Smooth muscle cell (in vitro differentiated cells): ENCODE results near the gene MTHFR. TPM values are rescaled to one million over a fixed set of nuclear protein-coding genes. Genes with fewer than 3 reads are reported as not detected.

ENCODE experiments used
- DNase-seq: peaks from one replicate; lab custom pipeline; 2025; ENCODE audit not compliant: unreplicated experiment; lab: John Stamatoyannopoulos, UW
- H2AFZ ChIP-seq: fragments of 200-600 bp; sonication (generic); 2 replicates; pipeline ENCODE4 v1.6.0; 2016; ENCODE audit warnings: antibody characterized with exemption, low read depth, mild to moderate bottlenecking
- H3F3A ChIP-seq: fragments of 200-600 bp; sonication (generic); 2 replicates; pipeline ENCODE4 v1.6.0; 2017; ENCODE audit warnings: antibody characterized with exemption, low read depth
- H3K27ac ChIP-seq: fragments of 200-600 bp; sonication (generic); 2 replicates; pipeline ENCODE4 v1.5.1; 2016; ENCODE audit warnings: low read depth, mild to moderate bottlenecking
- H3K27me3 ChIP-seq: fragments of 200-600 bp; sonication (generic); 2 replicates; pipeline ENCODE4 v1.6.1; 2016; ENCODE audit warnings: low read depth, mild to moderate bottlenecking
- H3K36me3 ChIP-seq: fragments of 200-600 bp; sonication (generic); 2 replicates; pipeline ENCODE4 v1.5.1; 2016; ENCODE audit warnings: low read depth
- H3K4me1 ChIP-seq: fragments of 200-600 bp; sonication (generic); 2 replicates; pipeline ENCODE4 v1.5.1; 2016; ENCODE audit warnings: low read depth
- H3K4me2 ChIP-seq: fragments of 200-600 bp; sonication (generic); 2 replicates; pipeline ENCODE4 v1.6.0; 2016; ENCODE audit warnings: mild to moderate bottlenecking
- H3K4me3 ChIP-seq: fragments of 200-600 bp; sonication (generic); 2 replicates; pipeline ENCODE4 v1.5.1; 2016; ENCODE audit warnings: mild to moderate bottlenecking
- H3K79me2 ChIP-seq: fragments of 200-600 bp; sonication (generic); 2 replicates; pipeline ENCODE4 v1.6.0; 2016; ENCODE audit warnings: low read depth, mild to moderate bottlenecking
- H3K9ac ChIP-seq: fragments of 200-600 bp; sonication (generic); 2 replicates; pipeline ENCODE4 v1.6.0; 2016; ENCODE audit warnings: low read depth
- H3K9me3 ChIP-seq: fragments of 200-600 bp; sonication (generic); replicated peaks from 2 replicates; pipeline ENCODE4 v1.5.1; 2016; ENCODE audit warnings: low read depth
- H4K20me1 ChIP-seq: fragments of 200-600 bp; sonication (generic); 2 replicates; pipeline ENCODE4 v1.6.0; 2016; ENCODE audit warnings: low read depth
- CTCF ChIP-seq: fragments of 200-600 bp; sonication (generic); IDR thresholded peaks from 2 replicates; pipeline ENCODE4 v1.5.1; 2017; ENCODE audit warnings: borderline replicate concordance, mild to moderate bottlenecking, antibody characterized with exemption; ENCODE audit not compliant: insufficient read depth, poor library complexity, severe bottlenecking
- WGBS: methylation state at CpG from one replicate; pipeline ENCODE4 v1.1.7; 2016; ENCODE audit warnings: low lambda C conversion rate; 5-methylcytosine and 5-hydroxymethylcytosine counted together
- polyA plus RNA-seq: library from polyadenylated mRNA; unstranded; fragments of >200 nt; fragmentation: Nextera tagmentation; extraction: Ambion mirVana; gene quantifications from 2 replicates; pipeline ENCODE4 v1.2.1, GENCODE V29; 2016
- total RNA-seq: library from RNA; depleted of rRNA; stranded (reverse); fragments of >200 nt; gene quantifications from 2 replicates; pipeline ENCODE4 v1.2.3, GENCODE V29; 2014

The MTHFR gene
- total and polyA plus RNA-seq, 2 experiments from 2014 or later = 6.1 to 15.2 TPM

DNA sequence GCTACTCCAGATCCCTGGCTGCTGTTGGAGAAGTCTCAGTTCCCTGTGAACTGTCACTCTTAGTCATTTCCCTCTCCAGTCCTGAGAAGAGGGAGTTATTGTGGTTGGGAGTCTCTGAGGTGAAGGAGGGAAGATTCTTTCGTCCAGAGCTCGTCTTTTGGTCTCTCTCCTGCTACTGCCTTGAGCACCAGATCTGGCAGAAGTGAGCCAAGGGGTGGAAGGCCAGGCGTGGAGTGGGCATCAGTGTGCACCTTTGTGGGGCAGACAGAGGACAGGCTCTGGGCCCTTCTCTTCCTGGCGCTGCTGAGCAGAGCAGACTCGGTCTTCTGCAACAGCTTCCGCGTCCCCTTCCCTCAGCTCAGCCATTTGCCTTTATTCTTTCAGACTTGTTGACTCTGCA lies 19.4 kb upstream of the MTHFR start:
- H3F3A ChIP-seq = no peaks in the 10 kb centered on the region
- DNase-seq = no peak
- TF ChIP-seq CTCF = no peak
- H3K27me3 ChIP-seq = no peaks in the 10 kb centered on the region
- H3K9me3 ChIP-seq = no peaks in the 10 kb centered on the region
- no peak overlapping the region for H3K4me2 ChIP-seq
- H3K4me3 ChIP-seq = no peak overlapping the region
- H4K20me1 ChIP-seq = no peaks in the 10 kb centered on the region
- H3K9ac ChIP-seq = no peak overlapping the region
- no peaks in the 10 kb centered on the region for H3K4me1 ChIP-seq
- no peaks in the 10 kb centered on the region for H3K79me2 ChIP-seq
- no peak overlapping the region for H3K27ac ChIP-seq
- no peak overlapping the region for H2AFZ ChIP-seq
- 97% methylated on average over 7 of the region's 7 CpGs for WGBS
- peaks cover 3% of the 10 kb centered on the region for H3K36me3 ChIP-seq

DNA sequence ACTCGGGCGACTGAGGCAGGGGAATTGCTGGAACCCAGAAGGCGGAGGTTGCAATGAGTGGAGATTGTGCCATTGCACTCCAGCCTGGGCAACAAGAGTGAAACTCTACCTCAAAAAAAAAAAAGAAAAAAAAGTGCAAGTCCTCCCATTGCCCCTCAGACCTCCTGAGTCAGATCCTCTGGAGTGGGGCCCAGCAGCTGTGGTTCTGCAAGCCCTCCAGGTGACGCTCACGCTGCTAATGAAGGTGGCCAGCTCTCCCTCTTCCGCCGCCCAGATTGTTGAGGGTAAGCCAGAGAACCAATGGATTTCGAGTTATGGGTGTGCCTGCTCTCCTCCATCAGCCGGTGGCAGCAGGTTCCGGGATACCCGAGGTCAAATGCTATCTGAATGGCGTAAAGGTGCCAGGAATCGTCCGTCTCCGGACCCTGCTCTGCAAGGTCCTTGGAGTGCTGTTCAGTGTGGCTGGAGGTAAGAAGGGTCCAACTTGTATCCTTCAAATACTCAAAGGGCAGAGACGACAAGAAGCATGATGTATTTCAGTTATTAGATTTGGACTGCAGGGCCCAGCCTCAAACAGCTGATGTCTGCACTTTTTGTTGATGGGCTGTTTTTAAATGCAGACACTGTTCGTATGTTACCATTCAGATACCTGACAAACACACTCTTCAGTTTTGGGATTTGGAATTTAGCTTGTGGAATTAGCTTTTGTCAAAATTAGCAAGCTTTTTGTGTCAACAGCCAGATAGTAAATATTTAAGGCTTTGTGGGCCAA lies 17.8 kb upstream of the MTHFR start:
- H3K4me3 ChIP-seq = no peak overlapping the region
- no peaks in the 10 kb centered on the region for H3F3A ChIP-seq
- TF ChIP-seq CTCF = no peak
- no peaks in the 10 kb centered on the region for H3K9me3 ChIP-seq
- no peaks in the 10 kb centered on the region for H3K27me3 ChIP-seq
- no peaks in the 10 kb centered on the region for H3K79me2 ChIP-seq
- H3K9ac ChIP-seq = no peak overlapping the region
- WGBS = 96% methylated on average over 17 of the region's 17 CpGs
- no peak overlapping the region for H3K4me2 ChIP-seq
- peaks cover 4% of the 10 kb centered on the region for H3K36me3 ChIP-seq
- H2AFZ ChIP-seq = no peak overlapping the region
- DNase-seq = no peak
- no peaks in the 10 kb centered on the region for H3K4me1 ChIP-seq
- no peak overlapping the region for H3K27ac ChIP-seq
- peaks cover under 1% of the 10 kb centered on the region for H4K20me1 ChIP-seq

GRCh38 chr1:11822091-11822490 lies 16.3 kb upstream of the MTHFR start:
- Histone ChIP-seq H3K27ac (peak overlapping the region; percentile 81), H3K9ac (peak overlapping the region; percentile 37), H3K4me3 (no peak overlapping the region), H3F3A (no peaks in the 10 kb centered on the region), H3K27me3 (no peaks in the 10 kb centered on the region), H3K4me2 (no peak overlapping the region), H4K20me1 (peaks cover 8% of the 10 kb centered on the region), H3K9me3 (no peaks in the 10 kb centered on the region), H3K79me2 (no peaks in the 10 kb centered on the region), H2AFZ (no peak overlapping the region), H3K4me1 (no peaks in the 10 kb centered on the region), H3K36me3 (peaks cover 11% of the 10 kb centered on the region)
- no peak for DNase-seq
- 66% methylated on average over 3 of the region's 3 CpGs for WGBS
- no peak for TF ChIP-seq CTCF

DNA sequence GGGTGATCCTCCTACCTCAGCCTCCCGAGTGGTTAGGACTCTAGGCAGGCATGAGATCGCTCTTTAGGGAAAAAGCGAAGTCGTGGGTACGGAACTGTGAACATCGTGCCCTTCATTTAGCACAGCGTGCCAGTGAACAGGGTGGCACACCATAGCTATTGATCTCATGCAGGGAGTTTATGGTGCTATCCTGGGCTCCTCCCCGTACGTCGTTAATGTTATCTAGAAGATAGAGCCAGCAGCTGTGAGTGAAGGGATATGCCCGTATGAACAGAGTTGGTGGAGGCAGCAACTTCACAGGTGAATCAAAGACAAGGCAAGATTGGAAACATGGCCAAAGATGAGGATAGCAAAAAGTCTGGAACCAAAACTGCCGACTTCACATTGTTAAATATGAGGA lies 11.4 kb upstream of the MTHFR start:
- peaks cover 21% of the 10 kb centered on the region for H3K36me3 ChIP-seq
- H3K27me3 ChIP-seq = no peaks in the 10 kb centered on the region
- no peaks in the 10 kb centered on the region for H3K9me3 ChIP-seq
- H2AFZ ChIP-seq = no peak overlapping the region
- peaks cover 50% of the 10 kb centered on the region for H4K20me1 ChIP-seq
- no peak for DNase-seq
- no peaks in the 10 kb centered on the region for H3F3A ChIP-seq
- WGBS = 97% methylated on average over 12 of the region's 12 CpGs
- no peak overlapping the region for H3K9ac ChIP-seq
- H3K27ac ChIP-seq = no peak overlapping the region
- H3K79me2 ChIP-seq = peaks cover 20% of the 10 kb centered on the region
- no peaks in the 10 kb centered on the region for H3K4me1 ChIP-seq
- TF ChIP-seq CTCF = no peak
- no peak overlapping the region for H3K4me2 ChIP-seq
- no peak overlapping the region for H3K4me3 ChIP-seq
